ENCODE data around the gene PRKN.

DNA sequence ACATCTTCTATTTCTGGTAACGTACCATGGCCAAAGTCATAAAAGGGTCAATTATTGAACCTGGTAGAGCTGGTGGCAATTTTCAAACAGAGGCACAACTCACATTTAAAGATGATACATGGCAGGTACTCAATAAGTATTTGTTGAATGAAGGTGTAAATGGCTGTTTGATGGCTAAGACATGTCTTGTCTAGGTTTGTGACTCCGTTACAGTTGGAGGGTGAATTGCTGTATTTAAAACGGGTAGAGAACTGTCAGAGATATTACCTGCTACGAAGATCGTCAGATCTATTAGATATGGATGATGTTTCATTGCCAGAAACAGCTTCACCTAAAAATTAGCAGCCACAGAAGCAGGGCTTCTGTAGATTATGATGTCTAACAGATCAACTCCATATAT lies 601.9 kb downstream of the PRKN start:
- TF ChIP-seq EZH2 (IDR thresholded peaks at IDR 0.05; ENCODE audit: low read depth, unreplicated experiment), result no peak
- TF ChIP-seq POLR2AphosphoS5 (IDR thresholded peaks at IDR 0.05; ENCODE audit: low read depth), result no peak
- TF ChIP-seq REST (IDR thresholded peaks at IDR 0.05; ENCODE audit: unreplicated experiment), result no peak
- TF ChIP-seq, protein P1, sequence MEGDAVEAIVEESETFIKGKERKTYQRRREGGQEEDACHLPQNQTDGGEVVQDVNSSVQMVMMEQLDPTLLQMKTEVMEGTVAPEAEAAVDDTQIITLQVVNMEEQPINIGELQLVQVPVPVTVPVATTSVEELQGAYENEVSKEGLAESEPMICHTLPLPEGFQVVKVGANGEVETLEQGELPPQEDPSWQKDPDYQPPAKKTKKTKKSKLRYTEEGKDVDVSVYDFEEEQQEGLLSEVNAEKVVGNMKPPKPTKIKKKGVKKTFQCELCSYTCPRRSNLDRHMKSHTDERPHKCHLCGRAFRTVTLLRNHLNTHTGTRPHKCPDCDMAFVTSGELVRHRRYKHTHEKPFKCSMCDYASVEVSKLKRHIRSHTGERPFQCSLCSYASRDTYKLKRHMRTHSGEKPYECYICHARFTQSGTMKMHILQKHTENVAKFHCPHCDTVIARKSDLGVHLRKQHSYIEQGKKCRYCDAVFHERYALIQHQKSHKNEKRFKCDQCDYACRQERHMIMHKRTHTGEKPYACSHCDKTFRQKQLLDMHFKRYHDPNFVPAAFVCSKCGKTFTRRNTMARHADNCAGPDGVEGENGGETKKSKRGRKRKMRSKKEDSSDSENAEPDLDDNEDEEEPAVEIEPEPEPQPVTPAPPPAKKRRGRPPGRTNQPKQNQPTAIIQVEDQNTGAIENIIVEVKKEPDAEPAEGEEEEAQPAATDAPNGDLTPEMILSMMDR (conservative IDR thresholded peaks at IDR 0.05; ENCODE audit: low read depth in 2 of 2), result no peak
- TF ChIP-seq JUNB (IDR thresholded peaks at IDR 0.05; ENCODE audit: unreplicated experiment), result no peak
- TF ChIP-seq EZH2phosphoT487 (IDR thresholded peaks at IDR 0.05; ENCODE audit: unreplicated experiment), result no peak
- TF ChIP-seq ZNF331 (CRISPR knock-in tag; IDR thresholded peaks at IDR 0.05; ENCODE audit: low read depth), result no peak
- no peak for TF ChIP-seq CREB1 (CRISPR knock-in tag; IDR thresholded peaks at IDR 0.05; ENCODE audit: low read depth)

All from GM23338 (cell line).